Kidney epithelial cell (primary cell): ENCODE results near the gene RET. TPM values are rescaled to one million over a fixed set of nuclear protein-coding genes. Genes with fewer than 3 reads are reported as not detected.

Experiments used
- DNase-seq: peaks from one replicate; pipeline ENCODE4 v3.0.0-alpha.2; 2010; ENCODE audit warnings: low read depth
- H3K27me3 ChIP-seq: 2 replicates; pipeline ENCODE4 v1.6.0; 2011; ENCODE audit warnings: low read length; ENCODE audit not compliant: control insufficient read depth, insufficient read depth
- H3K36me3 ChIP-seq: 2 replicates; pipeline ENCODE4 v1.5.1; 2011; ENCODE audit warnings: low read length; ENCODE audit not compliant: control insufficient read depth, insufficient read depth
- H3K4me3 ChIP-seq: 2 replicates; pipeline ENCODE4 v1.5.1; 2011; ENCODE audit warnings: low read depth, mild to moderate bottlenecking, control low read depth, low read length
- total RNA-seq: library from RNA; depleted of rRNA; stranded (reverse); fragments of >200 nt; gene quantifications from 2 replicates; pipeline ENCODE4 v1.2.3, GENCODE V29; 2015
- TF ChIP-seq, protein P1 (sequence below): IDR thresholded peaks from 2 replicates; pipeline ENCODE4 v1.5.1; 2011; ENCODE audit warnings: mild to moderate bottlenecking, moderate library complexity, low read length, control low read depth, inconsistent platforms; ENCODE audit not compliant: insufficient read depth, poor library complexity, severe bottlenecking

Gene RET
- total RNA-seq, 1 donor from 2014 or later, result 3.7 TPM

DNA sequence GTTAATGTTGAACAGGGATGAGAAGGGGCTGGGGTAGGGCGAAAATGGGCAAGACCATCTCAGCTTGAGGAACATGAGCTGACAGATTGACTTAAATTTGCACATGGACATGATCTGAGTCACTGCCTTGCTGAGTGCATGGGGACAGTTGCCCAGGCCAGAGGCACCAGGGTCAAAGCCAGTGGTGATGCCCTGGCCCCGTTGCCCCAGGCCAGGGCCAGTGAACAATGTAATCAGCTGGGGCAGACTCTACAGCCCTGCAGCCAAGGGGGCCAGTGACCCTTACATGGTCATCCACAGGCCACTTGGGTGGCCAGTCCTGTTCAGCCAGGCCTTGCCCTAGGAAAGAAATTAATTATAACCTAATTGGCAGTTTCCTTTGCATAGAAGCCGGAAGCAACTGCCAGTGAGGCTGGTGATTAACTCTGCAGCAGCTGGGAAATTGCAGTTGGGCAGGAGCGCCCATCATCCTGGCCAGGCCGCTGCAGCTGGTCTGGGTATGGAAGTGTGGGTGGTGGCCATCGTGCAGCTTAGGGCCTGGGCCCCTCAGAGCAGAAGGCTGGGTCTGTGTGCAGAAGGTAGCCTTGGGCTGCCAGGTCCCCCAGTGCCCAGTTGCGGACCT lies 9.6 kb downstream of the RET start:
- Histone ChIP-seq H3K27me3 (peaks cover 12% of the 10 kb centered on the region), H3K4me3 (no peak overlapping the region), H3K36me3 (no peaks in the 10 kb centered on the region)
- TF ChIP-seq, protein P1, sequence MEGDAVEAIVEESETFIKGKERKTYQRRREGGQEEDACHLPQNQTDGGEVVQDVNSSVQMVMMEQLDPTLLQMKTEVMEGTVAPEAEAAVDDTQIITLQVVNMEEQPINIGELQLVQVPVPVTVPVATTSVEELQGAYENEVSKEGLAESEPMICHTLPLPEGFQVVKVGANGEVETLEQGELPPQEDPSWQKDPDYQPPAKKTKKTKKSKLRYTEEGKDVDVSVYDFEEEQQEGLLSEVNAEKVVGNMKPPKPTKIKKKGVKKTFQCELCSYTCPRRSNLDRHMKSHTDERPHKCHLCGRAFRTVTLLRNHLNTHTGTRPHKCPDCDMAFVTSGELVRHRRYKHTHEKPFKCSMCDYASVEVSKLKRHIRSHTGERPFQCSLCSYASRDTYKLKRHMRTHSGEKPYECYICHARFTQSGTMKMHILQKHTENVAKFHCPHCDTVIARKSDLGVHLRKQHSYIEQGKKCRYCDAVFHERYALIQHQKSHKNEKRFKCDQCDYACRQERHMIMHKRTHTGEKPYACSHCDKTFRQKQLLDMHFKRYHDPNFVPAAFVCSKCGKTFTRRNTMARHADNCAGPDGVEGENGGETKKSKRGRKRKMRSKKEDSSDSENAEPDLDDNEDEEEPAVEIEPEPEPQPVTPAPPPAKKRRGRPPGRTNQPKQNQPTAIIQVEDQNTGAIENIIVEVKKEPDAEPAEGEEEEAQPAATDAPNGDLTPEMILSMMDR, result no peak
- no peak for DNase-seq

DNA sequence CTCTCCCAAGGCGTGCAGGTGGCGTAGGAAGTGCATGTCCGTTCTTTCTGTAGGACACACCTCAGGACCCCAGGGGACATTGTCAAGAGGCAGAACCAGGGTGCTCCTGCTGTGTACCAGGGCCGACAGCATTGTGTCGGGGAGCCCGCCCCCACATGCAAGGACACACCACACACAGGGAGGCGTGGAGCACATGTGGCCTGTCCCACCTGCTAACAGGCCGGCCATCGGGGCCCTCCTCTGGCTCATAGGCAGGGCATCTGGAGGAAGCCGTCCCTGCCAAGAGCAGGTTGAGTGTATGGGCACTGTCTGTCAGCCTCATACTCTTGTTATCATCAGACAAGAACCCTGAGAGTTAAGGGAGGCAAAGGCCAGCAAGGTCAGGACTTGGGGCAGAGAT lies 12.7 kb downstream of the RET start:
- Histone ChIP-seq H3K4me3 (no peak overlapping the region), H3K36me3 (no peaks in the 10 kb centered on the region), H3K27me3 (peaks cover 11% of the 10 kb centered on the region)
- no peak for DNase-seq
- TF ChIP-seq, protein P1, result no peak

DNA sequence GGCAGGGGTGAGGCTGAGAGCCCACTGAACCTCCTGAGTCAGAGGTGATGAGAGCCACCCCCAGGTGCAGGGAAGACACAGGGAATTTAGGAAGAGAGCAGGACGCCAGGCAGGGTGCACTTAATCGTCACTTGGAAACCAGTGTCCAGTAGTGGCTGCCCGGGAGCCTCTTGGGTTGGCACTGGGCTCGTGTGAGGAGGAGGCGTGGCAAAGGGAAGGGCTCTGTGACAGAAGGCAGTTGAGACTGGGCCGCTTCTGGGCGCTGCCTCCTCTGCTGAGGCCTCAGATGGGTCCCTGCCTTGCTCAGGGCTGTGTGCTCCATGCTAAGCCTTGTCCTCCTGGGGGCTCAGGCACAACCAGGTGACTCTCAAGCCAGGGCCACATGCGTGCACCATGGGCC lies 13.3 kb downstream of the RET start:
- no peak for DNase-seq
- no peaks in the 10 kb centered on the region for H3K36me3 ChIP-seq
- H3K4me3 ChIP-seq, result no peak overlapping the region
- TF ChIP-seq, protein P1, result no peak
- H3K27me3 ChIP-seq, result peaks cover 9% of the 10 kb centered on the region

DNA sequence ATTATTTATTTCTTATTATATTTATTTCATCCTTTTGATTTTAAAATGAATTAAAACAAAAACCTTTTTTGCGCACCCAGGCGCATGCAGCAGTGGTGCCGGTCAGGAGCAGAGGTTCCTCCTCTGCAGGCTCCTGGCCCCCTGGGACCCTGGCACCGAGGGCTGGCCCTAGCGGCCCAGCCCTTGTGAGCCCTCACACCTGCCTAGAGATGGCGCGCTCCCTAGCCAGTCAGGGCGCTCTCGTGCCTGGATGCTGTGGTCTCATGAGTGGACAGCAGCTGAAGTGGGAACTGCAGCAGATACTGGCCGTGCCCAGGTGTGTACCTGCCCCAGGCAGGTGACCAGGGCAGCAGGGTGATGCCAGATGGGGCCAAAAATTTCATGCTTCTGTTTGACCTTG lies 13.8 kb downstream of the RET start:
- no peak overlapping the region for H3K4me3 ChIP-seq
- peaks cover 9% of the 10 kb centered on the region for H3K27me3 ChIP-seq
- no peak for DNase-seq
- TF ChIP-seq, protein P1, result no peak
- H3K36me3 ChIP-seq, result no peaks in the 10 kb centered on the region

DNA sequence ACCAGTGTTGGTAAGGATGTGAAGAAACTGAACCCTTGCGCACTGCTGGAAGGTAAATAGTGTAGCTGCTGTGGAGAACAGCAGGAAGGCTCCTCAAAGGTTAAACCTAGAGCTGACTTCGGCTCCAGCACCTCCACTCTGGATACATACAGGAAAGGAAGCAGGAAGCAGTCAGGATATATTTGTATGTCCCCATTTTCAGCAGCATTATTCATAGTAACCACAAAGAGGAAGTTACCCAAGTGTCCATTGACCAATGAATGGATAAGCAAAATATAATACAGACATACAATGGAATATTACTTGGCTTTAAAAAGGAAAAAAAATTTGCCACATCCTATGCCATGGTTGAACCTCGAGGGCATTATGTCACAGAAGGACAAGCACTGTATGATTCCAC lies 15.0 kb downstream of the RET start:
- TF ChIP-seq, protein P1, result no peak
- DNase-seq, result no peak
- no peaks in the 10 kb centered on the region for H3K36me3 ChIP-seq

DNA sequence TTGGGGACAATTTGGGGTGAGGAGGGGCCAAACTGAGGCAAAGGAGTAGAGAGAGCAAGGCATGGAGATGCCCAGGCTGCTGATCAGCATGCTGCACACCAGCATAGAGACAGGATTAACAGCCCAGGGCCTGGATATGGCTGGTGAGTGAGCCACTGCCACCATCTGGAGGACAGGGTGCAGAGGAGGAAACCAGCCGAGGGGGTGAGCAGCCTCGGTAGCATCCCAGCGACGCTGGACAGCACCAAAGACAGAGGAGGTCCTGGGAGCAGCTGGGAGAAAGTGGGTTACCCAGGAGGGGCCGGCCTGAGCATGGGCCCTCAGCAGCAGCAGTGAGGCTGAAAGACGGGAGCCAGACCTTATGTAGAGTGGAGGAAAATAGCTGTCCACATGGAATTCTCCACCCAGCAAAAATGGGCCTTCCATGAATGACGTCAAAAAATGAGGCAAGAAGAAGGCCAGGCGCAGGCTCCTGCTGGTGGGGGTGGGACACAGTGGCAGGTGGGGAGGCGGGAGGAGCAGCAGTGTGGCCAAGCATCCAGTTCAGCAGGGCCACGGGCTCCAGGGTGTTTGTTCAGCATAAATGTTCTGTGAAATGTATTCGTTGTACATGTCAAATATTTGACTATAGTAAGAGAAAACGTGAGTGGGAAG lies 16.7 kb downstream of the RET start:
- H3K36me3 ChIP-seq, result no peaks in the 10 kb centered on the region
- no peak for DNase-seq
- TF ChIP-seq, protein P1, result no peak
- peaks cover 8% of the 10 kb centered on the region for H3K27me3 ChIP-seq
- no peak overlapping the region for H3K4me3 ChIP-seq

More for the DNA sequence above, 15.0 kb downstream of the RET start:
- H3K27me3 ChIP-seq, result peaks cover 9% of the 10 kb centered on the region
- no peak overlapping the region for H3K4me3 ChIP-seq
